Endothelial cell of umbilical vein (primary cell): ENCODE measurements around the gene KNCN. TPM values are rescaled to one million over a fixed set of nuclear protein-coding genes. Genes with fewer than 3 reads are reported as not detected.

Experiments
- BruUV-seq: library from RNA; stranded (reverse); fragments of 400-500 nt; replicated peaks from 2 replicates; lab custom pipeline; 2021; lab: Mats Ljungman, UMichigan
- CTCF ChIA-PET: fragments of 300-600, 350-600 bp; sonication (Branson Sonifier 250); formaldehyde crosslinking; loops from one replicate; lab custom pipeline; 2021; ENCODE audit warnings: antibody characterized with exemption, inconsistent platforms; lab: Charles Lee
- POLR2A ChIA-PET: fragments of 300-600, 350-600 bp; sonication (Branson Sonifier 250); formaldehyde crosslinking; loops from one replicate; lab custom pipeline; 2021; ENCODE audit warnings: antibody characterized with exemption, inconsistent platforms; lab: Charles Lee
- DNase-seq: peaks from one replicate; pipeline ENCODE4 v3.0.0-alpha.2; 2011; ENCODE audit warnings: low read depth, low spot score
- FAIRE-seq: peaks from 2 replicates; lab custom pipeline; 2011; peaks lifted over from hg19 to GRCh38; lab: Jason Lieb, UNC
- H2AFZ ChIP-seq: 2 replicates; pipeline ENCODE4 v1.6.0; 2012; ENCODE audit warnings: low read depth, low read length, control low read depth, inconsistent platforms
- H3K27ac ChIP-seq: 2 replicates; pipeline ENCODE4 v1.5.1; 2011; ENCODE audit warnings: low read depth, mild to moderate bottlenecking, control low read depth, low read length, moderate library complexity; ENCODE audit not compliant: insufficient read depth
- H3K27me3 ChIP-seq, 2 experiments: 2 replicates each; pipeline versions ENCODE4 v1.6.0 to v1.6.1; 2011; ENCODE audit warnings: low read length in 2 of 2, mixed read lengths in 1 of 2; ENCODE audit not compliant: control insufficient read depth in 2 of 2, insufficient read depth in 2 of 2
- H3K36me3 ChIP-seq, 2 experiments: 2 replicates in 1 of 2; 3 replicates in 1 of 2; pipeline ENCODE4 v1.5.1; 2011; ENCODE audit warnings: low read length in 2 of 2, mild to moderate bottlenecking in 1 of 2, moderate library complexity in 1 of 2; ENCODE audit not compliant: control insufficient read depth in 2 of 2, insufficient read depth in 2 of 2; ENCODE audit errors: extremely low read depth in 1 of 2
- H3K4me1 ChIP-seq: 3 replicates; pipeline ENCODE4 v1.5.1; 2011; ENCODE audit warnings: mild to moderate bottlenecking, low read length; ENCODE audit not compliant: control insufficient read depth, insufficient read depth; ENCODE audit errors: extremely low read depth
- H3K4me2 ChIP-seq: 2 replicates; pipeline ENCODE4 v1.6.1; 2011; ENCODE audit warnings: low read length, control low read depth, mixed read lengths; ENCODE audit not compliant: insufficient read depth
- H3K4me3 ChIP-seq, 3 experiments: fragments of 200-600 bp in 1 of 3; sonication (generic), shearing (Covaris generic) in 1 of 3; replicated peaks in 1 of 3; 2 replicates each; pipeline ENCODE4 v1.5.1; 2011 to 2016; ENCODE audit warnings: control low read depth in 3 of 3, low read length in 3 of 3, mild to moderate bottlenecking in 2 of 3, inconsistent platforms in 1 of 3, low read depth in 1 of 3, moderate library complexity in 1 of 3; ENCODE audit not compliant: insufficient read depth in 1 of 3
- H3K79me2 ChIP-seq: 2 replicates; pipeline ENCODE4 v1.6.0; 2012; ENCODE audit warnings: low read length, inconsistent platforms; ENCODE audit not compliant: control insufficient read depth, insufficient read depth
- H3K9ac ChIP-seq: replicated peaks from 2 replicates; pipeline ENCODE3; 2011; ENCODE audit warnings: low read length, control low read depth; ENCODE audit not compliant: insufficient read depth; ENCODE audit errors: extremely low read depth
- H3K9me1 ChIP-seq: replicated peaks from 3 replicates; pipeline ENCODE4 v1.6.0; 2011; ENCODE audit warnings: mild to moderate bottlenecking, low read length; ENCODE audit not compliant: control insufficient read depth, insufficient read depth; ENCODE audit errors: extremely low read depth
- H3K9me3 ChIP-seq: replicated peaks from 2 replicates; pipeline ENCODE4 v1.5.1; 2012; ENCODE audit warnings: low read length, inconsistent platforms; ENCODE audit not compliant: control insufficient read depth, insufficient read depth
- H4K20me1 ChIP-seq: replicated peaks from 2 replicates; pipeline ENCODE3; 2011; ENCODE audit warnings: mild to moderate bottlenecking, low read length; ENCODE audit not compliant: control insufficient read depth, insufficient read depth; ENCODE audit errors: extremely low read depth
- EZH2 ChIP-seq: IDR thresholded peaks from 2 replicates; pipeline ENCODE4 v1.6.1; 2012; ENCODE audit warnings: borderline replicate concordance, low read depth, mild to moderate bottlenecking, moderate library complexity, low read length, inconsistent platforms; ENCODE audit not compliant: severe bottlenecking
- FOS ChIP-seq: IDR thresholded peaks from 2 replicates; pipeline ENCODE4 v1.6.1; 2011; ENCODE audit warnings: mild to moderate bottlenecking, low read length, moderate library complexity, borderline replicate concordance; ENCODE audit not compliant: insufficient read depth
- GATA2 ChIP-seq: IDR thresholded peaks from 2 replicates; pipeline ENCODE4 v1.7.0; 2011; ENCODE audit warnings: low read depth, mild to moderate bottlenecking, moderate library complexity, mixed read lengths, low read length; ENCODE audit not compliant: insufficient read length, insufficient read depth
- JUN ChIP-seq: IDR thresholded peaks from 2 replicates; pipeline ENCODE4 v1.6.1; 2011; ENCODE audit warnings: borderline replicate concordance, low read depth; ENCODE audit not compliant: insufficient read length, insufficient read depth
- MYC ChIP-seq: IDR thresholded peaks from one replicate; pipeline ENCODE4 v1.6.1; 2011; ENCODE audit warnings: mild to moderate bottlenecking, low read depth, low read length
- POLR2A ChIP-seq: IDR thresholded peaks from 2 replicates; pipeline ENCODE4 v1.6.1; 2012; ENCODE audit warnings: low read depth, mild to moderate bottlenecking, control low read depth, low read length
- POLR2AphosphoS5 ChIP-seq: IDR thresholded peaks from 2 replicates; pipeline ENCODE4 v1.6.1; 2012; ENCODE audit warnings: low read depth, mild to moderate bottlenecking, control low read depth, low read length, moderate library complexity; ENCODE audit not compliant: insufficient read depth
- dilution Hi-C: fragments of 300-500 bp; cut with MboI; formaldehyde crosslinking; loops from one replicate; pipeline ENCODE4 v1.15.0; 2019; ENCODE audit warnings: low sequenced_read_pairs; ENCODE audit not compliant: extremely low pct_ligation_motif_present
- intact Hi-C: fragments of 100-400 bp; cut with micrococcal nuclease; formaldehyde crosslinking; loops from one replicate; pipeline ENCODE4 v1.10.0; 2022
- polyA plus RNA-seq, 4 experiments: library from polyadenylated mRNA; depleted of rRNA in 3 of 4; stranded (reverse) in 3 of 4; unstranded in 1 of 4; fragments of >200 nt; gene quantifications; 2 replicates each; pipeline versions ENCODE4 v1.2.1 to v1.2.3, GENCODE V29; 2011 to 2012; ENCODE audit warnings: missing spikeins in 1 of 4
- total RNA-seq: library from RNA; stranded (reverse); gene quantifications from 2 replicates; pipeline ENCODE4 v1.2.3, GENCODE V29; 2021
- TF ChIP-seq, protein P1 (sequence below), 2 donors: IDR thresholded peaks; 1 replicate in 1 of 2; 2 replicates in 1 of 2; pipeline ENCODE4 v1.5.1; 2011; ENCODE audit warnings: low read length in 2 of 2, mild to moderate bottlenecking in 2 of 2, moderate library complexity in 2 of 2, control low read depth in 1 of 2, inconsistent platforms in 1 of 2, low read depth in 1 of 2; ENCODE audit not compliant: insufficient read depth in 1 of 2; ENCODE audit errors: extremely low read depth in 1 of 2
- TF ChIP-seq, protein P2 (sequence below): IDR thresholded peaks from 2 replicates; pipeline ENCODE4 v1.6.1; 2011; ENCODE audit not compliant: insufficient read depth, insufficient read length

The KNCN gene
- total and polyA plus RNA-seq, 2 donors (not counting 3 experiments of a cell fraction or from before 2014, with no cell fraction given): not detected

DNA sequence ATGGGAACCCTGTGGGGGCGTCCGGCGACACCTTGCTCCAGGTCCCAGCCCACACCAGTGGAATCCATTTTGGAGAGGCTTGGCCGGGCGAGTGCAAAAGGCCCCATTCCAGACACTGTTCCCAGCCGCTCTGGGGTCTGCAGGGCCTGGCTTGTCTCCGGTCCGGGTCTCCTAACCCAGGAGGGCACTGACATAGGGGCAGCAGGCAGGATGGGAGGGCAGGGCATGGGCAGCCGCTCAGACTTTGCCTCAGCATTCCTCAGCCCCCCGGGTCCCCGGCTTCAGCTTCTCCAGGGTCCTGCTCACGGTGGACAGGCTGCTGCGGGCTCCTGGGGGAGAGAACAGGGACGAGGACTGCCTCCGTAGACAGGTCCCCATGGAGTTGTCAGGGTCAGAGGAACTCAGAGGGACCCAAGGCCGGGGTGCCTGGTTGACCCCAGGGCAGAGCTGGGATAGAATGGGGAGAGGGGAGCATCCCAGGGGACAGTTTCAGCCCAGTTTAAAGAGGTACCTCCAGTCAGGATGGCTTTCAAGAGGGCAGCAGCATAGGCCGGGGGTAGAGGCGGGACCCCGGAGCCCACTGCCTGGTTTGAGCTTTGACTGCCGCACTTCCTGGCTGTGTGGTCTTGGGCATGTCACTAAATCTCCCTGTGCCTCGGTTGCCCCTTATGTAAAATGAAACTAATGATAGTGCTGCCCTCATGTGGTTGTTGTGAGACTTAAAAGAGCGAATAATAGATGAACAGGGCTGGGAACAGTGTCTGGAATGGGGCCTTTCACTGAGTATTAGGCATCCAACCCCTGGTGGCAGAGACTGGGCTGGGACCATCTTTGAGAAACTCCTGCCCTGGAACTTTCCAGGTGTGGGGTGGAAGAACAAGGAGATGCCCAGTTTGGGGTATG is 3.7 kb downstream of the KNCN start:
- ChIA-PET POLR2A (no interaction called here), CTCF (interaction anchor here (0.6 to 2.2 kb wide), 13 partner anchors 8 to 177 kb away, joined by 3 to 12 read pairs (median 4); a partner anchor contains a TSS)
- Histone ChIP-seq H3K27me3 (peaks cover 45 to 46% of the 10 kb centered on the region in 2 experiments), H3K4me1 (no peaks in the 10 kb centered on the region), H3K9ac (no peak overlapping the region), H4K20me1 (no peaks in the 10 kb centered on the region), H3K9me3 (no peaks in the 10 kb centered on the region), H3K9me1 (no peaks in the 10 kb centered on the region), H2AFZ (no peak overlapping the region), H3K79me2 (no peaks in the 10 kb centered on the region), H3K4me2 (no peak overlapping the region), H3K27ac (no peak overlapping the region), H3K4me3 (no peak overlapping the region), H3K36me3 (no peaks in the 10 kb centered on the region)
- TF ChIP-seq, protein P1, sequence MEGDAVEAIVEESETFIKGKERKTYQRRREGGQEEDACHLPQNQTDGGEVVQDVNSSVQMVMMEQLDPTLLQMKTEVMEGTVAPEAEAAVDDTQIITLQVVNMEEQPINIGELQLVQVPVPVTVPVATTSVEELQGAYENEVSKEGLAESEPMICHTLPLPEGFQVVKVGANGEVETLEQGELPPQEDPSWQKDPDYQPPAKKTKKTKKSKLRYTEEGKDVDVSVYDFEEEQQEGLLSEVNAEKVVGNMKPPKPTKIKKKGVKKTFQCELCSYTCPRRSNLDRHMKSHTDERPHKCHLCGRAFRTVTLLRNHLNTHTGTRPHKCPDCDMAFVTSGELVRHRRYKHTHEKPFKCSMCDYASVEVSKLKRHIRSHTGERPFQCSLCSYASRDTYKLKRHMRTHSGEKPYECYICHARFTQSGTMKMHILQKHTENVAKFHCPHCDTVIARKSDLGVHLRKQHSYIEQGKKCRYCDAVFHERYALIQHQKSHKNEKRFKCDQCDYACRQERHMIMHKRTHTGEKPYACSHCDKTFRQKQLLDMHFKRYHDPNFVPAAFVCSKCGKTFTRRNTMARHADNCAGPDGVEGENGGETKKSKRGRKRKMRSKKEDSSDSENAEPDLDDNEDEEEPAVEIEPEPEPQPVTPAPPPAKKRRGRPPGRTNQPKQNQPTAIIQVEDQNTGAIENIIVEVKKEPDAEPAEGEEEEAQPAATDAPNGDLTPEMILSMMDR (IDR thresholded peaks at IDR 0.05; ENCODE audit: extremely low read depth in 1 of 2, insufficient read depth in 1 of 2, low read depth in 1 of 2, low read length in 2 of 2): peak; percentile 36
- TF ChIP-seq POLR2AphosphoS5: no peak
- intact Hi-C loops: loop anchor here (1.0 kb wide), 3 partner anchors 70 to 141 kb away; no protein-coding TSS in a partner anchor
- dilution Hi-C loops: no loop called here
- BruUV-seq: no TSS peak
- DNase-seq (peak; percentile 48), FAIRE-seq (peak; percentile 84)

DNA sequence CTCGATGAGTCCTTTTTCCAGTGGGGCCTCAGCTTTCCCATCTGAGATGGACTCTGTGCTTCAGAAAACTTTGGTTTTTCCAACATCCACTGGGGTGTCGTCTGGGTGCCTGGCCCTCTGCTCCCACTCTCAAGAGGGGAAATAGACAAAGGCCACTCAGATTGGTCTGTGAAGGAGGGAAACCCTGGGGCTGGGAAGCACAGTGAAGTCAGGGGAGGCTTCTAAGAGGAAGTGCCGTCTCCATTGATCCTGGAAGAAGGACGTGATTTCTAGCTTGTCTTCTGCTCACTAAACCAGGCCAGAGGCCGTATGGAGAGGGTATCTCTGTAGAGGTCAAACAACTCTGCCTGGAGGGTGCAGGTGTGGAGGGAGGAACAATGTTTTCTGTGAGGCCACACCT is 5.2 kb downstream of the KNCN start:
- POLR2A ChIA-PET: no interaction called here
- FAIRE-seq (no peak), DNase-seq (no peak)
- no peak overlapping the region for H3K9ac ChIP-seq
- no peak overlapping the region for H3K4me3 ChIP-seq
- no peak for TF ChIP-seq POLR2AphosphoS5
- TF ChIP-seq FOS: no peak
- TF ChIP-seq POLR2A: no peak
- no peak for TF ChIP-seq MYC
- TF ChIP-seq, protein P1 (IDR thresholded peaks at IDR 0.05; ENCODE audit: extremely low read depth in 1 of 2, insufficient read depth in 1 of 2, low read depth in 1 of 2, low read length in 2 of 2): no peak
- TF ChIP-seq, protein P2, sequence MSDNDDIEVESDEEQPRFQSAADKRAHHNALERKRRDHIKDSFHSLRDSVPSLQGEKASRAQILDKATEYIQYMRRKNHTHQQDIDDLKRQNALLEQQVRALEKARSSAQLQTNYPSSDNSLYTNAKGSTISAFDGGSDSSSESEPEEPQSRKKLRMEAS: no peak
- TF ChIP-seq JUN: no peak
- no peak for TF ChIP-seq EZH2
- TF ChIP-seq GATA2: no peak
- CTCF ChIA-PET: interaction anchor here (1.1 to 1.8 kb wide), 4 partner anchors 12 to 140 kb away, joined by 4 to 12 read pairs (median 6); no protein-coding TSS in a partner anchor
- intact Hi-C loops: no loop called here
- dilution Hi-C loops: no loop called here
- H3K9me3 ChIP-seq: no peaks in the 10 kb centered on the region
- BruUV-seq: no TSS peak
- no peaks in the 10 kb centered on the region for H3K4me1 ChIP-seq
- H2AFZ ChIP-seq: no peak overlapping the region
- no peaks in the 10 kb centered on the region for H3K36me3 ChIP-seq
- peaks cover 50 to 52% of the 10 kb centered on the region in 2 experiments for H3K27me3 ChIP-seq
- H3K79me2 ChIP-seq: no peaks in the 10 kb centered on the region
- no peaks in the 10 kb centered on the region for H3K9me1 ChIP-seq
- no peak overlapping the region for H3K4me2 ChIP-seq
- H3K27ac ChIP-seq: no peak overlapping the region
- no peaks in the 10 kb centered on the region for H4K20me1 ChIP-seq
